ENCODE measurements around the gene SLC24A3. TPM values are rescaled to one million over a fixed set of nuclear protein-coding genes. Genes with fewer than 3 reads are reported as not detected.
A peak's percentile ranks its signal among the peaks of the same experiment; 100 is the strongest.
"Not testable (repeated sequence)": the region's sequence is repeated elsewhere in the genome, so short reads cannot be mapped to it uniquely, and the experiment has no call there.

SLC24A3 gene
- total RNA-seq, 1 donor from 2014 or later: 17.8 TPM

GRCh38 chr20:19642860-19643259 is 430.4 kb downstream of the SLC24A3 start:
- DNase-seq: no peak

- DNase-seq: no peak
Measured at GRCh38 chr20:19644085-19644484, 431.6 kb downstream of the SLC24A3 start.

GRCh38 chr20:19646963-19647362 is 434.5 kb downstream of the SLC24A3 start:
- no peak for DNase-seq

GRCh38 chr20:19648024-19648423 is 435.6 kb downstream of the SLC24A3 start:
- DNase-seq: no peak

- no peak for DNase-seq
Measured at GRCh38 chr20:19649041-19649440, 436.6 kb downstream of the SLC24A3 start.

GRCh38 chr20:19652591-19653026 is 440.2 kb downstream of the SLC24A3 start:
- DNase-seq: no peak

GRCh38 chr20:19653327-19653726 is 440.9 kb downstream of the SLC24A3 start:
- no peak for DNase-seq

GRCh38 chr20:19654921-19655320 is 442.5 kb downstream of the SLC24A3 start:
- DNase-seq: no peak

- DNase-seq: no peak
Measured at GRCh38 chr20:19658137-19658536, 445.7 kb downstream of the SLC24A3 start.

- DNase-seq: no peak
Measured at GRCh38 chr20:19659448-19659847, 447.0 kb downstream of the SLC24A3 start.

- DNase-seq: no peak
Measured at GRCh38 chr20:19660808-19661378, 448.5 kb downstream of the SLC24A3 start.

- peak; percentile 26 for DNase-seq
Measured at GRCh38 chr20:19661717-19662636, 449.5 kb downstream of the SLC24A3 start.

- no peak for DNase-seq
Measured at GRCh38 chr20:19662637-19662995, 450.2 kb downstream of the SLC24A3 start.

- no peak for DNase-seq
Measured at GRCh38 chr20:19668418-19668817, 456.0 kb downstream of the SLC24A3 start.

- no peak for DNase-seq
Measured at GRCh38 chr20:19670829-19671228, 458.4 kb downstream of the SLC24A3 start.

GRCh38 chr20:19671374-19671773 is 458.9 kb downstream of the SLC24A3 start:
- DNase-seq: no peak

- DNase-seq: no peak
Measured at GRCh38 chr20:19672498-19672897, 460.1 kb downstream of the SLC24A3 start.

GRCh38 chr20:19673575-19673974 is 461.1 kb downstream of the SLC24A3 start:
- DNase-seq: no peak

- no peak for DNase-seq
Measured at GRCh38 chr20:19676202-19676601, 463.8 kb downstream of the SLC24A3 start.

GRCh38 chr20:19677336-19677735 is 464.9 kb downstream of the SLC24A3 start:
- DNase-seq: no peak

- not testable (repeated sequence) for DNase-seq
Measured at GRCh38 chr20:19678591-19678990, 466.1 kb downstream of the SLC24A3 start.

- DNase-seq: no peak
Measured at GRCh38 chr20:19679900-19680495, 467.6 kb downstream of the SLC24A3 start.

GRCh38 chr20:19682249-19682648 is 469.8 kb downstream of the SLC24A3 start:
- no peak for DNase-seq
